HL-60 (cell line): ENCODE measurements around the gene TMEM273.

Experiments
- CTCF ChIP-seq: IDR thresholded peaks from one replicate; pipeline ENCODE4 v1.5.1; 2011; ENCODE audit warnings: low read length, control low read depth, inconsistent platforms; ENCODE audit not compliant: insufficient read depth
- POLR2AphosphoS5 ChIP-seq: IDR thresholded peaks from 2 replicates; pipeline ENCODE4 v1.6.1; 2012; ENCODE audit warnings: low read depth

GRCh38 chr10:49112098-49112497 lies 76.1 kb downstream of the TMEM273 start:
- TF ChIP-seq POLR2AphosphoS5, result no peak
- no peak for TF ChIP-seq CTCF
